Brain microvascular endothelial cell (primary cell): ENCODE measurements around the gene SLC44A1.

Experiments used
- DNase-seq: peaks from one replicate; pipeline ENCODE4 v3.0.0-alpha.2; 2020
- H3K27ac ChIP-seq: fragments of 250-450 bp; sonication (Bioruptor Pico); 2 replicates; pipeline ENCODE4 v1.5.1; 2020; ENCODE audit warnings: mild to moderate bottlenecking, moderate library complexity
- H3K27me3 ChIP-seq: fragments of 250-450 bp; sonication (Bioruptor Pico); replicated peaks from 2 replicates; pipeline ENCODE4 v1.5.1; 2020; ENCODE audit warnings: mild to moderate bottlenecking
- H3K36me3 ChIP-seq: fragments of 250-450 bp; sonication (Bioruptor Pico); replicated peaks from 2 replicates; pipeline ENCODE4 v1.5.1; 2020; ENCODE audit warnings: mild to moderate bottlenecking
- H3K4me3 ChIP-seq: 2 replicates; pipeline ENCODE4 v1.5.1; 2011; ENCODE audit warnings: low read depth, mild to moderate bottlenecking, control low read depth, low read length, moderate library complexity
- in situ Hi-C: cut with HindIII; loops from 2 replicates; pipeline ENCODE4 v1.10.0; 2017; ENCODE audit warnings: low sequenced_read_pairs, low pct_ligation_motif_present
- TF ChIP-seq, protein P1 (sequence below): IDR thresholded peaks from 2 replicates; pipeline ENCODE4 v1.5.1; 2011; ENCODE audit warnings: low read depth, mild to moderate bottlenecking, moderate library complexity, low read length, control low read depth, inconsistent platforms; ENCODE audit errors: missing control alignments

Gene SLC44A1

DNA sequence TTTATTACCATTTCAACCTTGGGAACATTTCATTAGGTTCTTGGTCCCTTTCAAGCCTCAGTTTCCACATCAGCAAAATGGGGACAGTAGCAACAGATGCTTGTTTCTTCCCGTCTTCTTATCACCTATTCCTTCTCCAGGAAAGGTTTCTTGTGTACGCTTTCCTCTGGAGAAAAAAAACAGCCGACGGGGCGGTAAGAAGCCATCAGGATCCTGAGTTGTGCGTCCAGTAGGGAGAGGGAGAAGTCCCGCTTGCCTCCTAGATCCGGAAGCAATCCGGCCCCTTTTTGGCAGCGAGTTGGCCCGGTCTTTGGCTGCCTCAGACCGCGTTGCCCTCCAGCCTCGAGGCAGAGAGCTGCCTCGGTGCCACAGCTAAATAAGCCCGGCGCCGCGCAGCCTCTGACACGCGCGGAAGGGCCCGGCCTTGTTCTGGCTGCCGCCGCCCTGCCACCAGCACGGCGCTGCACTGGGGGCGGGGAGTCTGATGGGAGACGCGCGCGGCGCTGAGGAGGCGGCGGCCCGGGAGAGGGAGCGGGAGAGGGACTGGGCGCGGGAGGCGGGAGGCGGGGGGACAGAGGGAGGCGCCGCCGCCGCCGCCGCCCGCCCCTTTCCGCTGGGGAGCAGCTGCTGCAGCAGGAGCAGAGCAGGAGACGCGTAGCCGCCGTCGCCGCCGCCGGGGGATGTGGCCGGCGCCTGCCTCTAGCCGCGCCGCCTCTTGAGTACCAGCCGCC is at the start of gene SLC44A1:
Gene SLC44A1, plus strand, starts transcription at position 649 of the 731 bp plus-strand sequence. CDS start 218 bp downstream, outside the sequence.
- H3K27me3 ChIP-seq, result no peaks in the 10 kb centered on the region
- H3K36me3 ChIP-seq, result no peaks in the 10 kb centered on the region
- TF ChIP-seq, protein P1, sequence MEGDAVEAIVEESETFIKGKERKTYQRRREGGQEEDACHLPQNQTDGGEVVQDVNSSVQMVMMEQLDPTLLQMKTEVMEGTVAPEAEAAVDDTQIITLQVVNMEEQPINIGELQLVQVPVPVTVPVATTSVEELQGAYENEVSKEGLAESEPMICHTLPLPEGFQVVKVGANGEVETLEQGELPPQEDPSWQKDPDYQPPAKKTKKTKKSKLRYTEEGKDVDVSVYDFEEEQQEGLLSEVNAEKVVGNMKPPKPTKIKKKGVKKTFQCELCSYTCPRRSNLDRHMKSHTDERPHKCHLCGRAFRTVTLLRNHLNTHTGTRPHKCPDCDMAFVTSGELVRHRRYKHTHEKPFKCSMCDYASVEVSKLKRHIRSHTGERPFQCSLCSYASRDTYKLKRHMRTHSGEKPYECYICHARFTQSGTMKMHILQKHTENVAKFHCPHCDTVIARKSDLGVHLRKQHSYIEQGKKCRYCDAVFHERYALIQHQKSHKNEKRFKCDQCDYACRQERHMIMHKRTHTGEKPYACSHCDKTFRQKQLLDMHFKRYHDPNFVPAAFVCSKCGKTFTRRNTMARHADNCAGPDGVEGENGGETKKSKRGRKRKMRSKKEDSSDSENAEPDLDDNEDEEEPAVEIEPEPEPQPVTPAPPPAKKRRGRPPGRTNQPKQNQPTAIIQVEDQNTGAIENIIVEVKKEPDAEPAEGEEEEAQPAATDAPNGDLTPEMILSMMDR, result no peak
- H3K4me3 ChIP-seq, result peak within 1 kb of the TSS; percentile 81
- DNase-seq, result peak; percentile 89
- H3K27ac ChIP-seq, result peak within 1 kb of the TSS; percentile 42
- in situ Hi-C loops, result no loop called here

DNA sequence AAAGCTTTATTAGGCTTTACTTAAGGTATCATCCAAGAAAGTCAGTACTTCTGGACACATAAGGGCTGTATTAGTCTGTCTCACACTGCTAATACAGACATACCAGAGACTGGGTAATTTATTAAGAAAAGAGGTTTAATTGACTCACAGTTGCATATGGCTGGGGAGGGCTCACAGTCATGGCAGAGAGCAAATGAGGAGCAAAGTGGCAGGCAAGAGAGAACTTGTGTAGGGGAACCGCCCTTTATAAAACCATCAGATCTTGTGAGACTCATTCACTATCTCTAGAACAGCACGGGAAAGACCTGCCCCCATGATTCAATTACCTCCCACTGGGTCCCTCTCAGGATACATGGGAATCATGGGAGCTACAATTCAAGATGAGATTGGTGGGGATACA is 49.2 kb upstream of the SLC44A1 start:
- DNase-seq, result no peak
- Histone ChIP-seq H3K27me3 (no peaks in the 10 kb centered on the region), H3K27ac (no peak overlapping the region), H3K36me3 (no peaks in the 10 kb centered on the region), H3K4me3 (no peak overlapping the region)
- TF ChIP-seq, protein P1, result no peak
- in situ Hi-C loops, result loop anchor here (25.0 kb wide), 1 partner anchor 192 kb away; no protein-coding TSS in a partner anchor

DNA sequence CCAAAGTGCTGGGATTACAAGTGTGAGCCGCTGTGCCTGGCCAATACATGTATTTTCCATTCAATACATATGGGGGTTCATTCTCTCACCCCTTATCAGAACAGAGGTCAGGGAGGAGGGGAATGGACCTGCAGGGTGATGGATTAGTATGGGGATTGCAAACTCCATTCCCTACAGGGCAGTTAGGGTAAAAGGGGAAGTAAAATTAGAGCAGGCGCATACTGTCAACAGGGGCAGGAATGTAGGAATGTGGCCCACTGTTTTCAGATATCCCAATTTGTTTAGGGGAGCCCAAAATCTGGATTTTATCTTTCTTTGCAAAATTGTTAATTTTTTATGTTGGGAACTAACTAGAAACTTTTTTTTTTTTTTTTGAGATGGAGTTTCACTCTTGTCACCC is 46.4 kb upstream of the SLC44A1 start:
- TF ChIP-seq, protein P1, result no peak
- Histone ChIP-seq H3K27ac (no peak overlapping the region), H3K36me3 (no peaks in the 10 kb centered on the region), H3K27me3 (no peaks in the 10 kb centered on the region), H3K4me3 (no peak overlapping the region)
- in situ Hi-C loops, result loop anchor here (25.0 kb wide), 1 partner anchor 189 kb away; no protein-coding TSS in a partner anchor
- no peak for DNase-seq

DNA sequence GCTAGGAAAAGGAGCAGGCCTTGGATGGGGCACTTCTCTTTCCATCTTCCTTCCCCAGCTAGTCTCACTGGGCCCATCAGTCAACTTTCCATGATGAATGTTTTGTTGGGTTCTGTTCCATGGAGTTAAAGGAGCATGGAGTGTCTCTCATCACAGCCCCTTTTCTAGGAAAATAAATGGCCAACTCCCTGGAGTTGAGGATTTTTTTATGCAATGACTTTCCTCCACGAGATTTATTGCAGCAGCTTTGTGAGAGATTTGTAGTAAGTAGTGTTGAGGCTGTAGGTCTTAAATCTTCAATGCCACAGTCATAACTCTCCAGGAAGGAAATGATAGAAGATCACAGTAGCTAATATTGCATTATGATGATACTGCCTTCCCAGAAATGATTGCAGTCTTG is 45.6 kb upstream of the SLC44A1 start:
- TF ChIP-seq, protein P1, result no peak
- Histone ChIP-seq H3K27me3 (no peaks in the 10 kb centered on the region), H3K4me3 (no peak overlapping the region), H3K27ac (no peak overlapping the region), H3K36me3 (no peaks in the 10 kb centered on the region)
- DNase-seq, result no peak
- in situ Hi-C loops, result loop anchor here (25.0 kb wide), 1 partner anchor 188 kb away; no protein-coding TSS in a partner anchor

DNA sequence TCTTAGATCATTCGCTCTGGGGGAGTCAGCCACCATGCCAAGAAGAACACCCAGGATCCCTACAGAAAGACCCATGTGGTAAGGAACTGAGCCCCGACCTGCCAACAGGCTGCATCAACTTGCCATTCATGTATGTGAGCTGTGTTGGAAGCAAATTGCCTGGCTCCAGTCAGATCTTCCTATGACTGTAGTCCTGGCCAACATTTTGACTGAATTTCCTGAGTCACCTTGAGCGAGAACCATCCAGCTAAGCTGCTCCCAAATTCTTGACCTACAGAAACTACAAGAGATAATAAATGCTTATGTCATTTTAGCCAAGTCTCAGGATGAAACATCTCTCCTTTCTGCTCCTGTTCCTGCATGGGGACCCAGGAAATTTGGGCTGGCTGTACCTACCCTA is 40.0 kb upstream of the SLC44A1 start:
- no peaks in the 10 kb centered on the region for H3K27me3 ChIP-seq
- H3K4me3 ChIP-seq, result no peak overlapping the region
- no peaks in the 10 kb centered on the region for H3K36me3 ChIP-seq
- no peak overlapping the region for H3K27ac ChIP-seq
- in situ Hi-C loops, result no loop called here
- DNase-seq, result no peak
- TF ChIP-seq, protein P1, result no peak
